Lung (tissue), 12 donors: ENCODE data around the gene SLC38A5. TPM values are rescaled to one million over a fixed set of nuclear protein-coding genes. Genes with fewer than 3 reads are reported as not detected.

Source experiments
- ATAC-seq: fragments of 200-7000 bp; cut with Tn5 transposase; one replicate; pipeline ENCODE4 v1.9.1; 2020; ENCODE audit warnings: moderate number of reproducible peaks; ENCODE audit not compliant: insufficient read depth, low FRiP score
- DNase-seq, 3 donors: peaks; one replicate each; pipeline ENCODE4 v3.0.0-alpha.2; 2013 to 2017
- H3K27ac ChIP-seq, 2 donors: one replicate each; pipeline ENCODE4 v1.5.1; 2013; ENCODE audit warnings: mild to moderate bottlenecking in 2 of 2, moderate library complexity in 2 of 2, control low read depth in 1 of 2, inconsistent platforms in 1 of 2, low read depth in 1 of 2, low read length in 1 of 2
- H3K27me3 ChIP-seq, 3 donors: one replicate each; pipeline ENCODE4 v1.5.1; 2013; ENCODE audit warnings: low read length in 2 of 3; ENCODE audit not compliant: control insufficient read depth in 3 of 3, insufficient read depth in 3 of 3
- H3K36me3 ChIP-seq, 4 donors: one replicate each; pipeline ENCODE4 v1.5.1; 2013; ENCODE audit warnings: low read length in 4 of 4, mild to moderate bottlenecking in 1 of 4, moderate library complexity in 1 of 4; ENCODE audit not compliant: control insufficient read depth in 4 of 4, insufficient read depth in 4 of 4
- H3K4me1 ChIP-seq, 5 donors: one replicate each; pipeline ENCODE4 v1.5.1; 2013; ENCODE audit warnings: low read length in 5 of 5, mild to moderate bottlenecking in 2 of 5, moderate library complexity in 1 of 5; ENCODE audit not compliant: control insufficient read depth in 5 of 5, insufficient read depth in 5 of 5
- H3K4me3 ChIP-seq: one replicate; pipeline ENCODE4 v1.5.1; 2013; ENCODE audit warnings: mild to moderate bottlenecking, control low read depth, moderate library complexity
- H3K9ac ChIP-seq, 2 donors: one replicate each; pipeline ENCODE4 v1.5.1; 2013; ENCODE audit warnings: low read length in 2 of 2, control low read depth in 1 of 2; ENCODE audit not compliant: insufficient read depth in 1 of 2
- H3K9me3 ChIP-seq, 4 donors: one replicate each; pipeline ENCODE4 v1.5.1; 2013; ENCODE audit warnings: low read length in 3 of 4, mild to moderate bottlenecking in 1 of 4, moderate library complexity in 1 of 4; ENCODE audit not compliant: control insufficient read depth in 4 of 4, insufficient read depth in 3 of 4
- CTCF ChIP-seq: IDR thresholded peaks from 2 replicates; pipeline ENCODE4 v1.5.1; 2012; ENCODE audit warnings: mild to moderate bottlenecking; ENCODE audit errors: control extremely low read depth, extremely low read depth
- WGBS, 2 donors: extraction: QIAGEN DNeasy Blood & Tissue Kit; methylation state at CpG; one replicate each; pipeline ENCODE4 v1.1.7; 2013; 5-methylcytosine and 5-hydroxymethylcytosine counted together
- polyA plus RNA-seq, 2 donors: library from polyadenylated mRNA; stranded (reverse); fragments of 200-250 nt; gene quantifications; one replicate each; pipeline ENCODE4 v1.2.1, GENCODE V29; 2013
- total RNA-seq, 2 donors: library from RNA; depleted of rRNA in 1 of 2; stranded (reverse); fragments of >200 nt in 1 of 2; gene quantifications; one replicate each; pipeline ENCODE4 v1.2.1, GENCODE V29; 2014 to 2021
- donor health status: control.
- donor health status: control.
- donor health status: Bipolar disorder and iron deficiency.
- donor health status: healthy.
- donor health status: DM: yes; HTN: yes; CAD: no.

SLC38A5 gene
- total and polyA plus RNA-seq, 4 donors = 15.2 to 80.9 (median 48.0) TPM

GRCh38 chrX:48513670-48514069, 43.6 kb upstream of the SLC38A5 start:
- ATAC-seq (no peak), DNase-seq (no peak)
- H3K4me3 ChIP-seq = no peak overlapping the region
- peaks cover 0 to 5% (median 0%) of the 10 kb centered on the region in 4 donors for H3K36me3 ChIP-seq
- peaks cover 0 to 6% (median 0%) of the 10 kb centered on the region in 4 donors for H3K9me3 ChIP-seq
- no peak overlapping the region for H3K9ac ChIP-seq
- H3K27me3 ChIP-seq = no peaks in the 10 kb centered on the region
- peaks cover 0 to 4% (median 0%) of the 10 kb centered on the region in 5 donors for H3K4me1 ChIP-seq
- TF ChIP-seq CTCF = no peak
- H3K27ac ChIP-seq = no peak overlapping the region
- WGBS, 2 donors = 73 to 97% methylated on average over 4 of the region's 4 CpGs

- Histone ChIP-seq H3K4me3 (no peak overlapping the region), H3K9me3 (peaks cover 0 to 6% (median 0%) of the 10 kb centered on the region in 4 donors), H3K9ac (no peak overlapping the region), H3K27me3 (no peaks in the 10 kb centered on the region), H3K27ac (no peak overlapping the region), H3K4me1 (peaks cover 0 to 4% (median 0%) of the 10 kb centered on the region in 5 donors), H3K36me3 (peaks cover 0 to 5% (median 0%) of the 10 kb centered on the region in 4 donors)
- 88 to 99% methylated on average over 17 to 20 of the region's 20 CpGs for WGBS, 2 donors
- TF ChIP-seq CTCF = no peak
- ATAC-seq (no peak), DNase-seq (no peak)
These were observed 42.4 kb upstream of the SLC38A5 start for GRCh38 chrX:48512371-48512935.

- peaks cover 0 to 4% (median 0%) of the 10 kb centered on the region in 4 donors for H3K36me3 ChIP-seq
- H3K4me3 ChIP-seq = no peak overlapping the region
- H3K27ac ChIP-seq = no peak overlapping the region
- no peaks in the 10 kb centered on the region for H3K27me3 ChIP-seq
- DNase-seq = peak in 1 of 3 donors; percentile 5
- no peak for TF ChIP-seq CTCF
- no peak for ATAC-seq
- WGBS, 2 donors = 66 to 81% methylated on average over 3 to 4 of the region's 4 CpGs
- peaks cover 0 to 6% (median 0%) of the 10 kb centered on the region in 4 donors for H3K9me3 ChIP-seq
- H3K9ac ChIP-seq = no peak overlapping the region
- peaks cover 0 to 4% (median 0%) of the 10 kb centered on the region in 5 donors for H3K4me1 ChIP-seq
These were observed 41.5 kb upstream of the SLC38A5 start for GRCh38 chrX:48511560-48511959.
